GM21526 (cell line): ENCODE data around the gene ZNF793.

Experiments used
- ATAC-seq: cut with Tn5 transposase; IDR thresholded peaks from one replicate; pipeline ENCODE4 v1.9.1; 2021; ENCODE audit warnings: moderate library complexity; ENCODE audit not compliant: unreplicated experiment, low FRiP score

ZNF793 gene

GRCh38 chr19:37506387-37507166 lies at the start of gene ZNF793:
Gene ZNF793 (plus strand): TSS chr19:37506939. CDS start chr19:37523440, 16,501 bp downstream.
- ATAC-seq: no peak

DNA sequence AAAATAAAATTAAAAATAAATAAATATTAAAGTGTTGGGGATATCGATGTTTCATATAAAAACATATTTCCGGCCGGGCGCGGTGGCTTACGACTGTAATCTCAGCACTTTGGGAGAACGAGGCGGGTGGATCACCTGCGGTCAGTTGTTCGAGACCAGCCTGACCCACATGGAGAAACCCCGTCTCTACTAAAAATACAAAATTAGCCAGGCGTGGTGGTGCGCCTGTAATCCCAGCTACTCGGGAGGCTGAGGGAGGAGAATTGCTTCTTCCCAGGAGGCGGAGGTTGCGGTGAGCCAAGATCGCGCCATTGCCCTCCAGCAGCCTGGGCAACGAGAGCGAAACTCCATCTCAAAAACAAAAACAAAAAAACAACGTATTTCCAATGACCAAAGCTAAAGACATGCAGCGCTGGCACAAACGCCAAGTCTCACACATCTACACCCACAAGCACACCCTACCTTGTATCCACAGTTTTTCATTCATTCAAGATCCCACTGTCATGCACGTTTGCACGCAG lies 40.4 kb upstream of the ZNF793 start:
- ATAC-seq: no peak

- ATAC-seq: peak; percentile 58
Measured at GRCh38 chr19:37466798-37467607, 39.7 kb upstream of the ZNF793 start, which contains the start of gene ZNF569. Gene ZNF569 (minus strand): TSS chr19:37467444. CDS start chr19:37444921, 22,523 bp downstream.

- ATAC-seq: no peak
Measured at GRCh38 chr19:37467608-37468090, 39.1 kb upstream of the ZNF793 start.

- peak; percentile 62 for ATAC-seq
Measured at GRCh38 chr19:37468961-37469777, 37.6 kb upstream of the ZNF793 start, which contains the start of gene ZNF570. Gene ZNF570 (plus strand): TSS chr19:37469356. CDS start chr19:37470355, 999 bp downstream.

DNA sequence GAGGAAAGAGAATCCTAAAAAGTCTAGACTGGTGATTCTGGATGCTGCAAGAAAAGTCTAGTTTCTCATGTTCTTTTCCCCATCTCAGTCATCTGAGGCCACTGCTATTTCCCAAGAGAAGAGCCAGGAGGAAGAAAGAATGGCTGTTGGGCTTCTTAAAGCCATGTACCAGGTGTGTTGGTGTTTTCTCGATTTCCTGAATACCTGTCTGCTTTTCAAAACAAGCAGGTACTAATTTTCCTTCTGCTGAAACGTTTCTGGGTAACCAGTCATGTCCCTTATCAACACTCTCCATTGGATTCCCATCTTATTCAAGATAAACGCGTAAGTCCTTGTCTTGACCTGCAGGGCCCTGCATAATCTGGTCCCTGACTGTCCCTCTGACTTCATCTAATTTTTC lies 36.5 kb upstream of the ZNF793 start:
- no peak for ATAC-seq

- no peak for ATAC-seq
Measured at GRCh38 chr19:37472165-37472564, 34.6 kb upstream of the ZNF793 start.

DNA sequence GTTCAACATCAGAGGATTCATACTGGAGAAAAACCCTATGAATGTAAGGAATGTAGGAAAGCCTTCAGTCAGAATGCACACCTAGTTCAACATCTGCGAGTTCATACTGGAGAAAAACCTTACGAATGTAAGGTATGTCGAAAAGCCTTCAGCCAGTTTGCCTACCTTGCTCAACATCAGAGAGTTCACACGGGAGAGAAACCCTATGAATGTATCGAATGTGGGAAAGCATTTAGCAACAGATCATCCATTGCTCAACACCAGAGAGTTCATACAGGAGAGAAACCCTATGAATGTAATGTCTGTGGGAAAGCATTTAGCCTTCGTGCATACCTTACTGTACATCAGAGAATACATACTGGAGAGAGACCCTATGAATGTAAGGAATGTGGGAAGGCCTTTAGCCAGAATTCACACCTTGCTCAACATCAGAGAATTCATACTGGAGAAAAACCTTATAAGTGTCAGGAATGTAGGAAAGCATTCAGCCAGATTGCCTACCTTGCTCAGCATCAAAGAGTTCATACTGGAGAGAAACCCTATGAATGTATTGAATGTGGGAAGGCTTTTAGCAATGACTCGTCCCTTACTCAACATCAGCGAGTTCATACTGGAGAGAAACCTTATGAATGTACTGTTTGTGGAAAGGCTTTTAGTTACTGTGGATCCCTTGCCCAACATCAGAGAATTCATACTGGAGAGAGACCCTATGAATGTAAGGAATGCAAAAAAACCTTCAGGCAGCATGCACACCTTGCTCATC lies 22.2 kb upstream of the ZNF793 start:
- no peak for ATAC-seq

DNA sequence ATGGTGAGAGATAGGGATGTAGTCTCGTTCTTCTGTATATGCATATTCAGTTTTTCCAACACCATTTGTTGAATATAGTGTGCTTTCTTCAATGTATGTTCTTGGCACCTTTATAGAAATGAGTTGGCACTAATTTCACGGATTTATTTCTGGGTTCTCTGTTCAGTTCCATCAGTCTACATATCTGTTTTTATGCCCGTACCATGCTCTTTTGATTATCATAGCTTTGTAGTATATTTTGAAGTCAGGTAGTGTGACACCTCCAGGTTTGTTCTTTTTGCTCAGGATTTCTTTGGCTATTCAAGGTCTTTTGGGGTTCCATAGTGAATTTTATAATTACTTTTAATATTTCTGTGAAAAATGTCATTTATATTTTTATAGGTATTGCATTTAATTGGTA lies 14.5 kb upstream of the ZNF793 start:
- ATAC-seq: no peak

- ATAC-seq: no peak
Measured at GRCh38 chr19:37505958-37506386, 767 bp upstream of the ZNF793 start.

DNA sequence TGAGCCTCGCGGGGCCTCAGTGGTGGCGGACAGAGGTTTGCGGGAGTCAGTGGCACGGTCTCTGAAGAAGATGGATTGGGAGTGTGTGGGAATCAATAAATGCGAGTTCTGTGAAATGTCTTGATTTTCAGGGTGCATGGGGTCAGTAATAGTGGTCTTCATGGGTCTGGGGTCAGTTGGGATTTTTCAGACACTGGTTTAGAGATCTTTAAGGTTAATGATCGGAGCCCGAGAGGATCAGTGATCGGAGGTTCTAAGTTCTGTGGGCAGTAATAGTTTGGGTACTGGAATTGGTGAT lies 377 bp downstream of the ZNF793 start:
- ATAC-seq: no peak

DNA sequence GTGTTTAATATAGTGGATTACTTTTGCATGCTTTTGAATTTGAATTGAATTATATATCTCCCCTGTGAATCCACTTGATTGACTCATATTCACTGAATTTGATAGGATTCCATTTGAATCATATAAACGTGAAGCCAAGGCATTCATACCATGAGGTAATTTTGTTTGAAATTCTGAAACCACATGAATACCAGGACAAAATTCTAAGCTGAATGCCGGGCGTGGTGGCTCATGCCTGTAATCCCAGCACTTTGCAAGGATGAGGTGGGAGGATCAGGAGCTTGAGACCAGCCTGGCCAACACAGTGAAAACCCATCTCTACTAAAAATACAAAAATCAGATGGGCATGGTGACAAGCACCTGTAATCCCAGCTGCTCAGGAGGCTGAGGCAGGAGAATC lies 4.4 kb downstream of the ZNF793 start:
- no peak for ATAC-seq

GRCh38 chr19:37511821-37512220 lies 5.1 kb downstream of the ZNF793 start:
- ATAC-seq: no peak

DNA sequence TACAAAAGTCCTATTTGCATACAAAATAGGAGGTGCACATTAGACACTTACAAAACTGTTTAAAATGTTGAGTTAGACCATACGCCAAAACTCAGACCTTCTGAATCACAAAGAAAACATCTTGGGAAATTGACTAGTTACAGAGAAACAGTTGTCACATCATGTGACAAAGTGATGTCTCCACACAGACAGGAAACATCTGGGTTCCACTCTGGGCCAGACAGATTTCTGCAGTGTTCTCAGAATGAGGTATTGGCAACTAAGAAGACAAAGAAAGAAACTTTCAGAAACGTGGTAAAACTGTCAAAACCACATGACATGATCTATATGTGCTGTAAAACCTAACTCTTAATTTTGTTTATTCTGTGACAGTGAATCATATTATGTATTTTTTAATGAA lies 6.7 kb downstream of the ZNF793 start:
- ATAC-seq: no peak

- ATAC-seq: no peak
Measured at GRCh38 chr19:37519890-37520289, 13.2 kb downstream of the ZNF793 start.

- no peak for ATAC-seq
Measured at GRCh38 chr19:37537391-37537947, 30.7 kb downstream of the ZNF793 start.

GRCh38 chr19:37551129-37551993 lies 44.6 kb downstream of the ZNF793 start:
- no peak for ATAC-seq

GRCh38 chr19:37563518-37563917 lies 56.8 kb downstream of the ZNF793 start:
- ATAC-seq: no peak
